ENCODE data around the gene VTN. TPM values are rescaled to one million over a fixed set of nuclear protein-coding genes. Genes with fewer than 3 reads are reported as not detected.

Gene VTN
- total RNA-seq, 2 donors from 2014 or later, result 0.14 to 57.8 TPM

- TF ChIP-seq CTCF (IDR thresholded peaks at IDR 0.05) (peak in 1 of 4 experiments; percentile 24), POLR2AphosphoS5 (IDR thresholded peaks at IDR 0.05) (peak; percentile 100), POLR2A (IDR thresholded peaks at IDR 0.05) (peak; percentile 95)
- Histone ChIP-seq H3K27ac (peak within 1 kb of the TSS; percentile 87 to 88), H3K36me3 (peaks cover 0 to 13% of the 10 kb centered on the region in 2 donors), H3K4me3 (peak within 1 kb of the TSS; percentile 88 to 94), H3K4me1 (replicated peaks) (peaks cover 12% of the 10 kb centered on the region), H3K27me3 (replicated peaks; ENCODE audit: insufficient read depth) (no peaks in the 10 kb centered on the region), H3K9me3 (no peaks in the 10 kb centered on the region)
- intact Hi-C loops (cut with DNase I), result loop anchor here (5.0 kb wide), 1 partner anchor 617 kb away; the partner anchor contains the start of gene PHF12
- peak; percentile 99 for DNase-seq (ENCODE audit: low spot score)
- WGBS, result under 1% methylated on average over 59 of the region's 62 CpGs
These were observed 34.7 kb downstream of the VTN start, which contains the start of the genes IFT20 and TNFAIP1 for GRCh38 chr17:28335201-28335958. Gene IFT20, minus strand, starts transcription at chr17:28335472. Its CDS starts 3,487 bp downstream, at chr17:28331985. Gene TNFAIP1, plus strand, starts transcription at chr17:28335761. Its CDS starts 3,761 bp downstream, at chr17:28339522.

- Histone ChIP-seq H3K4me1 (replicated peaks) (peaks cover 12% of the 10 kb centered on the region), H3K27me3 (replicated peaks; ENCODE audit: insufficient read depth) (no peaks in the 10 kb centered on the region), H3K36me3 (peaks cover 0 to 7% of the 10 kb centered on the region in 2 donors), H3K9me3 (no peaks in the 10 kb centered on the region), H3K4me3 (peak overlapping the region; percentile 88 to 94), H3K27ac (peak overlapping the region; percentile 87 to 88)
- TF ChIP-seq POLR2AphosphoS5 (IDR thresholded peaks at IDR 0.05) (no peak), CTCF (IDR thresholded peaks at IDR 0.05) (no peak), POLR2A (IDR thresholded peaks at IDR 0.05) (no peak)
- WGBS, result 9% methylated on average over 18 of the region's 18 CpGs
- intact Hi-C loops (cut with DNase I), result loop anchor here (5.0 kb wide), 1 partner anchor 618 kb away; the partner anchor contains the start of gene PHF12
- no peak for DNase-seq (ENCODE audit: low spot score)
These were observed 35.4 kb downstream of the VTN start for GRCh38 chr17:28334666-28335200.

DNA sequence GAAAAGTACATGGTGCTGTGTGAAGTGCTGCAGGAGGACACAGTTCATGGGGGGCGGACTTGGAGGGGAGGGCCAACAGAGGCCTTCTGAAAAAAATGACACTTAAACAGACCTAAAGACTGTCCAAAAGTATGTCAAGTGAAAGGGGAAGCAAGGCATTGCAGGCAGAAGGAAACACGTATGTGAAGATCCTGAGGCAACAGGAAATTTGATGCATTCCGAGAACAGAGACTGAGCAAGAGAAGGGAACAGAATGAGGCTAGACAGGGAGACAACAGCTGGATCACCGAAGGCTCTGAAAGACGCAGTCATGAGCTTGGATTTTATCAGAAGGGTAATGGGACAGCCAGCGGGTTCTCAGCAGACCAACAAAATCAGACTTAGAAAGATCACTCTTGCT, 35.9 kb downstream of the VTN start:
- intact Hi-C loops (cut with DNase I), result no loop called here
- TF ChIP-seq POLR2A (IDR thresholded peaks at IDR 0.05), result no peak
- TF ChIP-seq POLR2AphosphoS5 (IDR thresholded peaks at IDR 0.05), result no peak
- TF ChIP-seq CTCF (IDR thresholded peaks at IDR 0.05), result no peak
- DNase-seq (ENCODE audit: low spot score), result no peak
- Histone ChIP-seq H3K9me3 (no peaks in the 10 kb centered on the region), H3K4me3 (peak overlapping the region; percentile 88 to 94), H3K36me3 (peaks cover 0 to 10% of the 10 kb centered on the region in 2 donors), H3K27me3 (replicated peaks; ENCODE audit: insufficient read depth) (no peaks in the 10 kb centered on the region), H3K4me1 (replicated peaks) (peaks cover 12% of the 10 kb centered on the region), H3K27ac (no peak overlapping the region)
- WGBS, result 61% methylated on average over 6 of the region's 6 CpGs

DNA sequence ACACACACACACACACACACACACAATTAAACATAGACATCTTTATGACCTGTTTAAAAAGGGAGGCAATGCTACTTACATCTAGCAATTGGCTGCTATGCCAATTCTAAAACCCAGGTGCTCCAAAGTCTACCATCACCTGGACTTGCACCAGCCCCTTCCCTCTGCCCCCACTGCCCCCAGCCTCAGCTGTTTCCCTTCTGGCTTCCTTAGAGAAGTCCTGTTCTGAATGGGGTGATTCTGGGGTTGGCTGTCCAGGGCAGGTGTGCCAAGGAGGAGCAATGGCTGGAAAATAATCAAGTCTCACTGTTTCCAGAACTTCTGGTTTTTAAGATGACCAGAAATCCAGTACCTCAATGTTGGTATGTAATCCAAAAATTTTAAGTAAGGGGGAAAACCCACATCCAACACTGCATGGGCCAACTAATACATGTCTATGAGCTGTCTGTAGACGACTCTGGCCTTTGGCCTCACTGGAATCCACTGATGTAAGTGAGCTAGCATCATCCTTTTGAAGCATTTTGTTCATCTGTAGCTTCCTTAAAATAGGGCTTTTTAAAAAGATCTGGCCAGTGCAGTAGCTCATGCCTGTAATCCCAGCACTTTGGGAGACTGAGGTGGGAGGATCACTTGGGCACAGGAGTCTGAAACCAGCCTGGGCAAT, 36.9 kb downstream of the VTN start:
- no peak for TF ChIP-seq CTCF (IDR thresholded peaks at IDR 0.05)
- TF ChIP-seq POLR2A (IDR thresholded peaks at IDR 0.05), result no peak
- TF ChIP-seq POLR2AphosphoS5 (IDR thresholded peaks at IDR 0.05), result no peak
- H3K27me3 ChIP-seq (replicated peaks; ENCODE audit: insufficient read depth), result no peaks in the 10 kb centered on the region
- intact Hi-C loops (cut with DNase I), result no loop called here
- H3K4me3 ChIP-seq, result no peak overlapping the region
- H3K4me1 ChIP-seq (replicated peaks), result peaks cover 12% of the 10 kb centered on the region
- H3K27ac ChIP-seq, result no peak overlapping the region
- H3K36me3 ChIP-seq, result peaks cover 0 to 12% of the 10 kb centered on the region in 2 donors
- WGBS, result 73% methylated on average over 1 of the region's 1 CpG
- DNase-seq (ENCODE audit: low spot score), result no peak
- H3K9me3 ChIP-seq, result no peaks in the 10 kb centered on the region

All from prostate gland (tissue), 2 donors.